Natural killer cell (primary cell): Measurements from ENCODE around the gene ENSA. TPM values are rescaled to one million over a fixed set of nuclear protein-coding genes. Genes with fewer than 3 reads are reported as not detected.

Source experiments
- ATAC-seq, 3 donors: fragments of 150-1000 bp in 2 of 3; fragments of 200-7000 bp in 1 of 3; cut with Tn5 transposase; 1 replicate in 1 of 3; 2 replicates in 2 of 3; pipeline ENCODE4 v1.10.0; 2021; ENCODE audit warnings: mild to moderate bottlenecking in 2 of 3, moderate library complexity in 2 of 3
- DNase-seq, 2 donors: peaks; one replicate each; pipeline versions ENCODE4 v3.0.0 to v3.0.0-alpha.2; 2013 to 2021; ENCODE audit warnings: mixed read lengths in 1 of 2
- H3K27ac ChIP-seq: one replicate; pipeline ENCODE4 v1.5.1; 2013; ENCODE audit warnings: mild to moderate bottlenecking, low read length
- H3K27me3 ChIP-seq: one replicate; pipeline ENCODE4 v1.6.1; 2013; ENCODE audit warnings: low read length; ENCODE audit not compliant: control insufficient read depth, insufficient read depth
- H3K36me3 ChIP-seq: one replicate; pipeline ENCODE4 v1.6.1; 2013; ENCODE audit warnings: low read length; ENCODE audit not compliant: control insufficient read depth, insufficient read depth
- H3K4me1 ChIP-seq: one replicate; pipeline ENCODE4 v1.6.1; 2013; ENCODE audit warnings: low read length; ENCODE audit not compliant: control insufficient read depth, insufficient read depth
- H3K4me3 ChIP-seq: one replicate; pipeline ENCODE4 v1.5.1; 2013; ENCODE audit warnings: low read length
- H3K9me3 ChIP-seq: one replicate; pipeline ENCODE4 v1.6.1; 2013; ENCODE audit warnings: low read length; ENCODE audit not compliant: control insufficient read depth, insufficient read depth
- H3K27ac Mint-ChIP-seq, 2 donors: one replicate each; pipeline ENCODE4 v1.8.0; 2022; ENCODE audit warnings: mild to moderate bottlenecking in 2 of 2, mixed read lengths in 2 of 2, moderate library complexity in 1 of 2
- H3K27me3 Mint-ChIP-seq, 2 donors: one replicate each; pipeline ENCODE4 v1.8.0; 2022; ENCODE audit warnings: low read depth in 2 of 2, mixed read lengths in 2 of 2
- H3K36me3 Mint-ChIP-seq: one replicate; pipeline ENCODE4 v1.8.0; 2022; ENCODE audit warnings: mixed read lengths
- H3K4me1 Mint-ChIP-seq, 2 donors: one replicate each; pipeline ENCODE4 v1.8.0; 2022; ENCODE audit warnings: mixed read lengths in 2 of 2
- H3K4me3 Mint-ChIP-seq: one replicate; pipeline ENCODE4 v1.8.0; 2022; ENCODE audit warnings: mild to moderate bottlenecking, moderate library complexity, mixed read lengths
- H3K9me3 Mint-ChIP-seq, 2 donors: one replicate each; pipeline ENCODE4 v1.8.0; 2022; ENCODE audit warnings: mixed read lengths in 2 of 2
- CTCF ChIP-seq: fragments of 200-600 bp; IDR thresholded peaks from one replicate; pipeline ENCODE4 v1.8.0; 2022; ENCODE audit warnings: antibody characterized with exemption
- WGBS: methylation state at CpG from one replicate; pipeline ENCODE4 v1.1.7; 2013; ENCODE audit warnings: missing lambda C conversion rate; ENCODE audit not compliant: insufficient coverage; 5-methylcytosine and 5-hydroxymethylcytosine counted together
- intact Hi-C: fragments of 100-400 bp; cut with micrococcal nuclease; formaldehyde crosslinking; loops from one replicate; pipeline ENCODE4 v1.14.2; 2022
- total RNA-seq, 4 donors: library from RNA; stranded (reverse); fragments of 120-200 nt in 1 of 4; gene quantifications; one replicate each; pipeline versions ENCODE4 v1.2.3 to v1.2.4, GENCODE V29; 2013 to 2022

Gene ENSA
- total RNA-seq, 3 donors from 2014 or later (not counting 1 experiment from before 2014, with no cell fraction given), result 185 to 228 (median 220) TPM

- Histone ChIP-seq H3K9me3 (no peaks in the 10 kb centered on the region), H3K27ac (no peak overlapping the region), H3K4me3 (no peak overlapping the region), H3K36me3 (peaks cover 47% of the 10 kb centered on the region), H3K27me3 (no peaks in the 10 kb centered on the region), H3K4me1 (peaks cover 4% of the 10 kb centered on the region)
- peak overlapping the region; percentile 65 to 89 for H3K27ac Mint-ChIP-seq
- no peaks in the 10 kb centered on the region for H3K9me3 Mint-ChIP-seq
- DNase-seq (peak in 1 of 2 donors; percentile 52), ATAC-seq (no peak)
- peaks cover 26 to 38% of the 10 kb centered on the region in 2 donors for H3K4me1 Mint-ChIP-seq
- peaks cover 26% of the 10 kb centered on the region for H3K36me3 Mint-ChIP-seq
- 78% methylated on average over 3 of the region's 4 CpGs for WGBS
- TF ChIP-seq CTCF, result no peak
- H3K27me3 Mint-ChIP-seq, result no peaks in the 10 kb centered on the region
- intact Hi-C loops, result loop anchor here (2.0 to 10.0 kb wide), 2 partner anchors 43 to 365 kb away; partner anchors contain the start of gene CA14
- no peak overlapping the region for H3K4me3 Mint-ChIP-seq
Measured at GRCh38 chr1:150619576-150620509, 9.6 kb downstream of the ENSA start.

GRCh38 chr1:150615346-150616201 is 13.8 kb downstream of the ENSA start:
- Histone ChIP-seq H3K27ac (peak overlapping the region; percentile 2), H3K4me3 (no peak overlapping the region), H3K4me1 (peaks cover 40% of the 10 kb centered on the region), H3K36me3 (peaks cover 20% of the 10 kb centered on the region), H3K9me3 (no peaks in the 10 kb centered on the region), H3K27me3 (no peaks in the 10 kb centered on the region)
- TF ChIP-seq CTCF, result no peak
- no peaks in the 10 kb centered on the region for H3K27me3 Mint-ChIP-seq
- no peaks in the 10 kb centered on the region for H3K9me3 Mint-ChIP-seq
- H3K4me3 Mint-ChIP-seq, result peak overlapping the region; percentile 40
- intact Hi-C loops, result no loop called here
- DNase-seq (peak in 1 of 2 donors; percentile 51), ATAC-seq (no peak)
- peak overlapping the region; percentile 74 to 90 for H3K27ac Mint-ChIP-seq
- peaks cover 51 to 56% of the 10 kb centered on the region in 2 donors for H3K4me1 Mint-ChIP-seq
- H3K36me3 Mint-ChIP-seq, result peaks cover 13% of the 10 kb centered on the region
- 77% methylated on average over 12 of the region's 12 CpGs for WGBS

DNA sequence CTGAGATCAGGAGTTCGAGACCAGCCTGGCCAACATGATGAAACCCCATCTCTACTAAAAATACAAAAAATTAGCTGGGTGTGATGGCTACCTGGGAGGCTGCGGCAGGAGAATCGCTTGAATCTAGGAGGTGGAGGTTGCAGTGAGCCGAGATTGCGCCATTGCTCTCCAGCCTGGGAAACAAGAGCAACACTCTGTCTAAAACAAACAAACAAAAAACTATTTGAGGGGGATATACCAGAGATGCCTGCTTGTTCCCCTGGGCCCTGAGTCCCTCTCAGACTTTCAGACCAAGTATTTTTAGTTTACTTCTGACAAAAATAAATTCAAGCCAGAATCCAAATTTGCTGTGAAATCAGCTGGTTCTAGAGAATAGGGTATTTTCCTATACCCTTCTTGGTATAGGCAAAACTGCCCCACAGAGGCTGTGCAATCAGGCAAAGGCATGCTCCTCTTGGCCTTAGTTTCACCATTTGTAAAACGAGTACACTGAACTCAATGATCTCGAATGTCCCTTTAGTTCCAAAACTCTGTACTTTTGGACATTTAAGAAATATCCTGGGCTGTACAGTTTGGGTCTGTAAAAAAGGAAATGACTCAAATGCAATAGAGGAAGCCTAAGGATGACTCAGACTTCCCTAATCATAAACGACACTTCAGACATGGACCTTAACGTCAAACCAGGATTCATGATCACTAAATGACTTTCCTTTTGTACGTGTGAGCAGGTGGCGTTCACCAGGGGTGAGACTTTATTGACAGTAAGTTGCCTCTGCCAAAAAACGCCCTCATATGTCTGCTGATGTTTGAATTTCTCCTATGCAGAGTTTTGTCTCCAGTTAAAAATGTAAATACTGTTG is 16.1 kb downstream of the ENSA start:
- Mint-ChIP-seq H3K27ac (peak overlapping the region; percentile 90 to 91), H3K4me1 (peaks cover 40 to 48% of the 10 kb centered on the region in 2 donors), H3K9me3 (no peaks in the 10 kb centered on the region), H3K4me3 (peak overlapping the region; percentile 33), H3K27me3 (no peaks in the 10 kb centered on the region), H3K36me3 (no peaks in the 10 kb centered on the region)
- Histone ChIP-seq H3K4me3 (no peak overlapping the region), H3K27me3 (no peaks in the 10 kb centered on the region), H3K9me3 (no peaks in the 10 kb centered on the region), H3K27ac (peak overlapping the region; percentile 98), H3K36me3 (peaks cover 5% of the 10 kb centered on the region), H3K4me1 (peaks cover 42% of the 10 kb centered on the region)
- ATAC-seq (peak; percentile 19 to 64 (median 42)), DNase-seq (peak; percentile 27 to 81)
- WGBS, result 45% methylated on average over 10 of the region's 12 CpGs
- intact Hi-C loops, result loop anchor here (1.0 kb wide), 1 partner anchor 8 kb away; no protein-coding TSS in a partner anchor
- no peak for TF ChIP-seq CTCF
